H4 (cell line): Measurements from ENCODE around the gene ADORA2B. TPM values are rescaled to one million over a fixed set of nuclear protein-coding genes. Genes with fewer than 3 reads are reported as not detected.
A peak's percentile ranks its signal among the peaks of the same experiment; 100 is the strongest.

Source experiments
- DNase-seq: peaks from one replicate; pipeline ENCODE4 v3.0.0-alpha.2; 2015; ENCODE audit warnings: low spot score
- total RNA-seq: library from RNA; depleted of rRNA; stranded (reverse); fragments of >200 nt; shearing (Covaris generic); gene quantifications from 2 replicates; pipeline ENCODE4 v1.2.3, GENCODE V29; 2014; rRNA removed

The ADORA2B gene
- total RNA-seq, 1 experiment from 2014 or later = 29.3 TPM

GRCh38 chr17:15981646-15982580 lies 37.0 kb downstream of the ADORA2B start:
- no peak for DNase-seq

GRCh38 chr17:15996322-15996721 lies 51.4 kb downstream of the ADORA2B start:
- DNase-seq = no peak

GRCh38 chr17:15998031-15998562 lies 53.2 kb downstream of the ADORA2B start:
- no peak for DNase-seq

GRCh38 chr17:15999141-15999973 lies 54.4 kb downstream of the ADORA2B start, which contains the start of the genes TTC19 and ZSWIM7:
TSS of gene TTC19 (plus strand) at chr17:15999824. CDS start at chr17:15999849, 25 bp downstream.
TSS of gene ZSWIM7 (minus strand) at chr17:15999704. CDS start at chr17:15999594, 110 bp downstream.
- DNase-seq = peak; percentile 93

- no peak for DNase-seq
These were observed 55.3 kb downstream of the ADORA2B start for GRCh38 chr17:15999974-16000827.

- DNase-seq = no peak
These were observed 56.4 kb downstream of the ADORA2B start for GRCh38 chr17:16001226-16001897.

DNA sequence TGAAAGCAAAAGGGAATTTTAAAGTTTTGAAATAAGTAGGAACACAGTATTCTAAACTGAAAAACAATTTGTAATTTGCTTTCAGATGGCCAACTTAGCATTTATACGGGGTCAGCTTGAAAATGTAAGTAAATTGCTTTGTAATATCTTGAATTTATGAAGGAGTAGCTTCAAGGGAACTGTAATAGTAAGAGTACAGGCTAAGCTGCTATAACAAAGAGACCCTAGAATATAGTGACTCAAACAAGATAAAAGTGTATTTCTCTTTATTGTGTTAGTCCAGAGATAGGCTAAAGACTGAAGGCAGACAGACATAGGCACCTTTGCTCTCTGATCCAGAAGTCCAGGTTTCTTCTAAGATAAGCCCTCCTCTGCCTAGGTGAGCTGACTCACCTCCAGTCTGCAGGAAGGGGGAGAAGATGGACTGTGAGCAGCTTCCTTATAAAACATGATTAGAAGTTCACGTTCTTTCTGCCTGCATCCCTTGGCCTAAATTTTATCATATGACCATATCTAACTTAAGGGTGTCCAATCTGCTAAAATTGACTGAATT lies 57.9 kb downstream of the ADORA2B start:
- no peak for DNase-seq

DNA sequence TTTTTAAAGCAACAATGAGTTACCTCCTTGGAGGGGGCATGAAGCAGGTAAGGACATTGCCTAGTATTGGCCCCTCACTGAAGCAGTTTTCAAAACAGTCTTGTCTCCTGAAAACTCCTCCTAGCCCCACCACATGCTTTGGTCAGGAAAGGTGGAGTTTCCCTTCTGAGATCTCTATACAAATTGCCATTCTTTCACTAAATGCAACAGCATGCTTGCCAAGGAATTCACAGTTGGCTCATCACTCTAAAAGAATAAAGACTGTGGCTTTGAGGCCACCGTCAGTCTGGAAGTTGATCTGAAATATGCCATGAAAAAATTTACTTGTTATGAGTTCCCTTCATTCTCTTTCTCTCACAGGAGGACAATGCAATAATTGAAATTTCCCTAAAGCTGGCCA lies 58.9 kb downstream of the ADORA2B start:
- no peak for DNase-seq

- DNase-seq = no peak
These were observed 60.7 kb downstream of the ADORA2B start for GRCh38 chr17:16005636-16006035.

DNA sequence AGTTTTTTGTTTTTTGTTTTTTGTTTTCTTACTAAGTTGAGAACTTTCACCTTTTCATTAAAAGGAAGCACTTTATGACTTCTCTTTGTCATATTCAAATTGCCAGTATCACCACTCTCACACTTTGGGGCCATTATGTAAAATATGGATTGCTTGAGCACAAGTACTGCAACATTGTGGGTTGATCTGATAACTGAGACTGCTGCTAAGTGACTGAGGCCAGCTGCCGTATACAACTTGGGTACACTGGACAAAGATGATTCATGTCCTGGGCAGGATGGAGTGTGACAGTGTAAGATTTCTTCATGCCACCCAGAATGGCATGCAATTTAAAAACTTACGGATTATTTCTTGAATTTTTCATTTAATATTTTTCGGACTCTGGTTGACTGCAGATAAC lies 62.5 kb downstream of the ADORA2B start:
- DNase-seq = no peak

DNA sequence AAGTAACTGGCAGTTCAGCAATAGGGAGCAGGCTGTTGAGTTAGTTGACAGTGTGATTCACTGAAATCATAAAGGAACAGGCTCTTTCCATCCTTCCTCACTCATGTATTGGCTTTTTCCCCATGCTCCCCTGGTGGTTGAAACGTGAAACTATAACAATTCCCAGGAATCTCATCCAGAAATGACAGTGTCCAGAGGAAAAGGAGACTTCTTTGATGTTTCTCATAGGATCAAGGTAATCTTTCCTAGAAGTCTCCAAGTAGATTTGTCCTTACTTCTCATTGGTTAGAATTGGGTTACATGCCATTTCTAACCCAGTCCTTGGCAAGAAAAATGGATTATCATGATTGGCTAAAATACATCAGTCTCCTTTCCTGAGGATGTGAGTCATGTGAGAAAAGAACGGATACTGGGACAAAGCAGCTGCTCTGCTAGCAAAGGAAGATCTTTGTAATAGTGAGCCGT lies 69.0 kb downstream of the ADORA2B start:
- peak; percentile 49 for DNase-seq

DNA sequence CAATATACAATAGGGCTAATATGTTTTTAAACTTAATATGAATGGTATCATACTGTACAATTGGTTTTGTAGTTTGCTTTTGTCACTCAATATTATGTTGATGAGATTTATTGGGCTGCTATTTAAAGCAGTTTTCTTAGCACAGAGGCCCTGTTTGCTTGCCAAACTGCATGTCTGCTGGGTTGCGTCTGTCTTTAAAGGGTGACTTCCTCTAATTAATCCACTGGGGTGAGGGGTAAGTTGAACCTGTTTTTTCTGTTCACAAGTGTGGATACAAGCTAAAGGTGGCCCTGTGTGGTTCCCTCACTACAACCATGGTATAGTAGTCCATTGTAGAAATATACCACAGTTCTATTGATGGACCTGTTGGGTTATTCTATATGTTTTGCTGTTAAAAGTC lies 74.4 kb downstream of the ADORA2B start:
- DNase-seq = no peak

- no peak for DNase-seq
These were observed 79.0 kb downstream of the ADORA2B start for GRCh38 chr17:16023881-16024280.

- DNase-seq = no peak
These were observed 80.3 kb downstream of the ADORA2B start for GRCh38 chr17:16025202-16025601.

Other genes with a start within 250 kb of the ADORA2B start
- 19.3 and 26.9 TPM in 2 replicates for gene ZNF286A, start 245.4 kb upstream of the ADORA2B start, total RNA-seq
- gene TBC1D26, start 212.8 kb upstream of the ADORA2B start, total RNA-seq = not detected in 2 replicates
- gene ZSWIM7, start 54.6 kb downstream of the ADORA2B start, total RNA-seq = 8.8 and 17.4 TPM in 2 replicates
- gene TTC19, start 54.7 kb downstream of the ADORA2B start, total RNA-seq = 20.1 and 25.9 TPM in 2 replicates